DMS114 treated with DMSO at 0.1 percent for 48 hours (cell line): ENCODE data around the gene ENPP5.

Experiments used
- DNase-seq: peaks from one replicate; lab custom pipeline; 2025; ENCODE audit not compliant: unreplicated experiment; lab: John Stamatoyannopoulos, UW

ENPP5 gene

GRCh38 chr6:46115634-46116033 is 55.1 kb downstream of the ENPP5 start:
- DNase-seq: no peak

GRCh38 chr6:46113370-46113769 is 57.4 kb downstream of the ENPP5 start:
- no peak for DNase-seq
